Measurements from ENCODE around the gene PPP1R27.

DNA sequence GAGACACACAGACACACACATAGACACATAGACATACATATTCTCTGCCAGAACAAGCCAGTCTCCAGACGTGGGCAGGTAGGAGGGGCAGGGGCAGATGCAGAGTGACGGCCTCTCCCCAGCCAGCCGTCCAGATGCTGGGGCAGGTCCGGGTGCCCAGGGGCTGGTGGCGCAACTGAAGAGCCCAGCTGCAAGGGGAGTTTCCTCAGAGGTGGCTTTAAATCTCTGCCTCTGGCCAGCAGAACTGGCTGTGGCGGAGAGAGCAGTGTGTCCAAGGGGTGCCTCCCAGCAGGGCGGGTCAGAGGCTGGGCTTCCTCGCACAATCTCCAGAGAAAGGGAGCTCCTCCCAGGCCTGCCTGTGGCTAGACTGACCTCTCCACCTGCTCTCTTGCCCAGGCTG is 40.3 kb downstream of the PPP1R27 start:
- TF ChIP-seq, protein P1, sequence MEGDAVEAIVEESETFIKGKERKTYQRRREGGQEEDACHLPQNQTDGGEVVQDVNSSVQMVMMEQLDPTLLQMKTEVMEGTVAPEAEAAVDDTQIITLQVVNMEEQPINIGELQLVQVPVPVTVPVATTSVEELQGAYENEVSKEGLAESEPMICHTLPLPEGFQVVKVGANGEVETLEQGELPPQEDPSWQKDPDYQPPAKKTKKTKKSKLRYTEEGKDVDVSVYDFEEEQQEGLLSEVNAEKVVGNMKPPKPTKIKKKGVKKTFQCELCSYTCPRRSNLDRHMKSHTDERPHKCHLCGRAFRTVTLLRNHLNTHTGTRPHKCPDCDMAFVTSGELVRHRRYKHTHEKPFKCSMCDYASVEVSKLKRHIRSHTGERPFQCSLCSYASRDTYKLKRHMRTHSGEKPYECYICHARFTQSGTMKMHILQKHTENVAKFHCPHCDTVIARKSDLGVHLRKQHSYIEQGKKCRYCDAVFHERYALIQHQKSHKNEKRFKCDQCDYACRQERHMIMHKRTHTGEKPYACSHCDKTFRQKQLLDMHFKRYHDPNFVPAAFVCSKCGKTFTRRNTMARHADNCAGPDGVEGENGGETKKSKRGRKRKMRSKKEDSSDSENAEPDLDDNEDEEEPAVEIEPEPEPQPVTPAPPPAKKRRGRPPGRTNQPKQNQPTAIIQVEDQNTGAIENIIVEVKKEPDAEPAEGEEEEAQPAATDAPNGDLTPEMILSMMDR (IDR thresholded peaks at IDR 0.05; ENCODE audit: insufficient read depth, low read depth, low read length) = no peak
- no peak for TF ChIP-seq EZH2 (IDR thresholded peaks at IDR 0.05; ENCODE audit: insufficient read depth, low read length)
